Measurements from ENCODE around the gene GPHN. TPM values are rescaled to one million over a fixed set of nuclear protein-coding genes. Genes with fewer than 3 reads are reported as not detected.

The GPHN gene
- total RNA-seq, 1 donor from 2014 or later = 27.0 TPM

GRCh38 chr14:66636240-66636639, 128.3 kb downstream of the GPHN start:
- Histone ChIP-seq H3K4me3 (no peak overlapping the region), H3K36me3 (no peaks in the 10 kb centered on the region), H3K4me1 (no peaks in the 10 kb centered on the region), H3K27me3 (ENCODE audit: low read depth) (no peaks in the 10 kb centered on the region), H3K27ac (no peak overlapping the region), H3K9me3 (no peaks in the 10 kb centered on the region)
- no peak for ATAC-seq
- intact Hi-C loops (cut with DNase I) = no loop called here
- TF ChIP-seq CTCF (IDR thresholded peaks at IDR 0.05) = no peak
- no peak for DNase-seq

- Histone ChIP-seq H3K4me3 (no peak overlapping the region), H3K36me3 (no peaks in the 10 kb centered on the region), H3K9me3 (no peaks in the 10 kb centered on the region), H3K27ac (no peak overlapping the region), H3K27me3 (ENCODE audit: low read depth) (no peaks in the 10 kb centered on the region), H3K4me1 (no peaks in the 10 kb centered on the region)
- no peak for DNase-seq
- no peak for TF ChIP-seq CTCF (IDR thresholded peaks at IDR 0.05)
- intact Hi-C loops (cut with DNase I) = no loop called here
- no peak for ATAC-seq
These were observed 130.7 kb downstream of the GPHN start for GRCh38 chr14:66638689-66639088.

- intact Hi-C loops (cut with DNase I) = no loop called here
- no peak for TF ChIP-seq CTCF (IDR thresholded peaks at IDR 0.05)
- no peak overlapping the region for H3K27ac ChIP-seq
These were observed 134.1 kb downstream of the GPHN start for GRCh38 chr14:66641861-66642635.

GRCh38 chr14:66643344-66643743, 135.4 kb downstream of the GPHN start:
- intact Hi-C loops (cut with DNase I) = no loop called here
- DNase-seq (no peak), ATAC-seq (no peak)
- Histone ChIP-seq H3K4me1 (no peaks in the 10 kb centered on the region), H3K9me3 (no peaks in the 10 kb centered on the region), H3K4me3 (no peak overlapping the region), H3K36me3 (no peaks in the 10 kb centered on the region), H3K27ac (no peak overlapping the region), H3K27me3 (ENCODE audit: low read depth) (no peaks in the 10 kb centered on the region)
- TF ChIP-seq CTCF (IDR thresholded peaks at IDR 0.05) = no peak

More at GRCh38 chr14:66641861-66642635, 134.1 kb downstream of the GPHN start:
- Histone ChIP-seq H3K9me3 (no peaks in the 10 kb centered on the region), H3K4me3 (no peak overlapping the region), H3K4me1 (no peaks in the 10 kb centered on the region), H3K36me3 (no peaks in the 10 kb centered on the region), H3K27me3 (ENCODE audit: low read depth) (no peaks in the 10 kb centered on the region)
- DNase-seq (no peak), ATAC-seq (no peak)

- no peak overlapping the region for H3K4me3 ChIP-seq
- H3K9me3 ChIP-seq = no peaks in the 10 kb centered on the region
- no peak for TF ChIP-seq CTCF (IDR thresholded peaks at IDR 0.05)
- intact Hi-C loops (cut with DNase I) = no loop called here
- no peaks in the 10 kb centered on the region for H3K27me3 ChIP-seq (ENCODE audit: low read depth)
- no peaks in the 10 kb centered on the region for H3K4me1 ChIP-seq
- H3K27ac ChIP-seq = no peak overlapping the region
- DNase-seq (no peak), ATAC-seq (no peak)
- H3K36me3 ChIP-seq = no peaks in the 10 kb centered on the region
These were observed 137.8 kb downstream of the GPHN start for GRCh38 chr14:66645716-66646115.

Measured in lower lobe of right lung (tissue), 2 donors.